GM19099 (cell line): Measurements from ENCODE around the gene RMND1.

Source experiments
- POLR2A ChIP-seq: IDR thresholded peaks from 3 replicates; pipeline ENCODE4 v1.6.1; 2011; ENCODE audit warnings: low read depth; ENCODE audit not compliant: insufficient read length; ENCODE audit errors: extremely low read depth

The RMND1 gene

GRCh38 chr6:151475653-151476523, 24.0 kb upstream of the RMND1 start:
- no peak for TF ChIP-seq POLR2A

DNA sequence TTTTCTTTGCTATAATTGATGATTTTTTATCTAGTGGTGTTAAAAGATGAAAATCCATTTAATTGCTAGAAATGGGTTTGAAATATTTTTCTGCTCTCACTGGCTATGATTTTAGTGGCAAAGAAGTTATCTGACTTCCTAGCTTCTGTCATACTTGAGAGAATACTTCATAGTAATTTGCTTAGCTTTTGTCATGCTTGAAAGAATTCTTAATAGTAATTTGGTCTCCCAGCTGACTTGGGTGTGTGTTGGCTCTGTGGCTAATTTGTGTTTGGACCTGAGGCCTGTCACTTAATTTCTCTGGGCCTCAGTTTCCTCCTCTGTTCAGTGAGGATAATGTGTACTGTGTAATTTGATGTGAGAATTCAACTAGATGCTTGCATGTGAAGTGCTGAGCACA, 12.8 kb upstream of the RMND1 start:
- TF ChIP-seq POLR2A = no peak

DNA sequence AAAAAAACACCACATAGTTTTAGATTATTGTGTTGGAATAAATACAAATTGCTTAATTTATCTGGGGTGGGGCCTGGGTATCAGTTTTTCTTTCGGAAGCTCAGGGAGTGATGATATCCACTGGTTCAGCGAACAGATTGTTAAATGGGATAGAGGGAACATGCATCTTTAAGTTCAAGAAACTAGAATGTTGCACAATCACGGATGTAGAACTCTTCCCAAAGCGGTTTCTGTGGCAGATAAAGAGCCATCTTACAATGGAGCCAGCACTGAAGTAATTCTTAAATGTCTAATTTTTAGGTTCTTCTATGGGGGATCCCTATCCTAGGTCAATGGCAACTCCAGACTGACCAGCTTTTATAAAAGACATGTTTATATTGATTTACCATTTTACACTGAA, 9.7 kb upstream of the RMND1 start:
- TF ChIP-seq POLR2A = no peak

DNA sequence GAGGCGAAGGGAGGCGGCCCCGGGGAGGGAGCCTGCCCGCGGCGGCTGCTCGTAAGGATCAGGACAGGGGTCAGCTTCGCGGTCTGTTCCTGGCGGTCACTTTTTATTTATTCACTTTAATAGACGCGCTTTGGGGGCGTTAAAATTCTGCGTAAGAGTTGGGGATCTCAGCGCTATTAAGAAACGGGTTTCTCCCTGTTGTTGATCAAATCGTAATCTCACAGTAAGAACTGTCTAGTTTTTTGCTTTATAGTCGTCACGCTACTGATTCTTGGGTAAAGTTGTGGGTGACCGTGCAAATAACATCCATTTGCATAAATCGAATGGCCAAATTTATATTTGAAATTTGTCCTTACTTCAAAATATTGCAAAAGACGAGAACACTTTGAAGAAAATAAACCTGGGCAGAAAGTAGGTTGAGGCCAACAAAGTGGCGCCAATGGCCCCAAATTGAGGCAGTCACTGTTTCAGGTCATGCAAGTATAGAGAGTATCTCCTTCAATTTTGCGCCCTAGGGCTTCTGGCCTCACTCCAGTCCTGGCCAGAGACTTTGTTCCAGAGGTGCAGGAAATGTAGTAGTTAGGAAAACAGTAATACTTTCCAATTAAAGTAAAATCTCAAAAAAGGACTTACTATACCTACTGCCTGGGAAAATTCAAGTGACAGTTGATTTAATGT, 963 bp upstream of the RMND1 start:
- no peak for TF ChIP-seq POLR2A

- no peak for TF ChIP-seq POLR2A
Observed at GRCh38 chr6:151451417-151451949, 443 bp downstream of the RMND1 start.

DNA sequence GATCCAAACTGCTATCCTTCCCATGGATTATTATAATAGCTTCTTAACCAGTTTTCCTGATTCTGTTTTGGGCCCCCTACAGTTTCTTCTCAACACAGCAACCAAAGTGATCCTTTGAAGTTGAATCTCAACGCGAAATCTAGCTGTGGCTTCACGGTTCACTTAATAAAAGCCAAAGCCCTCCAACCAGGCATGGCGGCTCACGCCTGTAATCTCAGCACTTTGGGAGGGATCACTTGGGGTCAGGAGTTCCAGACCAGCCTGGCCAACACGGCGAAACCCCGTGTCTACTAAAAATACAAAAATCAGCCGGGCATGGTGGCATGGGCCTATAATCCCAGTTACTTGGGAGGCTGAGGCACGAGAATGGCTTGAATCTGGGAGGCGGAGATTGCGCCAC, 3.3 kb downstream of the RMND1 start:
- no peak for TF ChIP-seq POLR2A

DNA sequence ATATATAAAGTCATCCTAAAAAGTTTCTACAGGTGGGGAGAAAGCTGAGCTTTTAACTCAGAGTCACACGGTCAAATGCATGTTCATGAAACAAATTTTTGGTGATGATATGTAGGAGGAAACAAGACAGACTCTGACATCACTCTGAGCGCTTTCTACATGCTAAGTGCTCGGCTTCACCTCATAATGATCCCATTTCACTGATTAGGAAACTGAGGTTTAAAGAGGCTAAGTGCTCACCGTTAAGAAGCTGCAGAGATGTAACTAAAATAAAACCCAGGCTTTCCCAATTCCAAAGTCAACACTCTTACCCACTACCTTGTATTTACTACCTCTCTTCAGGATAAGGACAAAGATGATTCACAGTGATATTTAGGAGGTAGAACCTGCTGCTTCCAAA, 4.7 kb downstream of the RMND1 start:
- TF ChIP-seq POLR2A = no peak

- TF ChIP-seq POLR2A = no peak
Observed at GRCh38 chr6:151445482-151445881, 6.4 kb downstream of the RMND1 start.

DNA sequence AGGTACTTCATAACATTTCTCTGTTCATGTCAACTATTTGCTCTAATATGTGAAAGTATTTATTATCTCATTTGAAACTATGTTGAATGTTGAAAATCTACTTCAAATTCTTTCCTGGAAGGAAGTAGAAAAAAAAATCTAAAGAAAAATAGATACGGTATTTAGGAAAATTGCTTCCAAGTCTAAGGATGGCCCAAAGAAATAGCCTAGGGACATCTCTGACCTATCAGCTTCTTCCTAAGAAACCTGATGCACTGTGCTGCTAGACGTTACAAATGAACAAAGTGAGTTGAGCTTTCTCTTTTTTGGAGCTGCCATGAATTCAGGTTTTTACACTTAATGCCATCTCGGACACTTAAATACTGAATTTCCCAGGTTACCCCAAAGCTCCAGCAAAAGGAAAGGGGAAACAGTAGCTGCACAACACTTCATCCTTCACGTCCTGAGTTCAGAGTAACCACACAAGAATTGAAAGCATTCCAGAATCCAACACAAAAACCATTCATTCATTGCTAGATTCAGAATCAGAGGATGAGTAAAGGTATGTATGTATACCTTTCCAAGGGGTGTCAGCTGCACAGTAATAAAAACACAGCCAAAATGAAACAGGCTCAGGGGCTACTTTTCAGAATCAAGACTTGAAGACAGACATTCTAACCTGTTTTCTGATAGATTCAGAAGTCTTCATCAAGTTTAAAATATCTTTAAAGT, 7.9 kb downstream of the RMND1 start:
- no peak for TF ChIP-seq POLR2A

DNA sequence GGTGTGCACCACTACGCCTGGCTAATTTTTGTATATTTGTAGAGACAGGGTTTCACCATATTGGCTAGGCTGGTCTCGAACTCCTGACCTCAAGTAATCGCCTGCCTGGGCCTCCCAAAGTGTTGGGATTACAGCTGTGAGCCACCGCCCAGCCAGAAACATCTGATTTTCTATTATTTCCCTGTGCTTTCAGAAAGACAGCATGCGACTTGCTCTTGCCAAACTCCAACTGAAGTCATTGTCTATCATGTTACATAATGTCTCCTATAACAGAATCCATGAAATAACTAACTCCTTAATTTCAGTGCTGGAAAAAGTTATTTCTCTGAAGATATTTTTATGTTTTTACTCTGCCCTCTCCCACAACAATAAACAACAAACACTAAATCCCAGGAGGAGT, 8.5 kb downstream of the RMND1 start:
- no peak for TF ChIP-seq POLR2A

DNA sequence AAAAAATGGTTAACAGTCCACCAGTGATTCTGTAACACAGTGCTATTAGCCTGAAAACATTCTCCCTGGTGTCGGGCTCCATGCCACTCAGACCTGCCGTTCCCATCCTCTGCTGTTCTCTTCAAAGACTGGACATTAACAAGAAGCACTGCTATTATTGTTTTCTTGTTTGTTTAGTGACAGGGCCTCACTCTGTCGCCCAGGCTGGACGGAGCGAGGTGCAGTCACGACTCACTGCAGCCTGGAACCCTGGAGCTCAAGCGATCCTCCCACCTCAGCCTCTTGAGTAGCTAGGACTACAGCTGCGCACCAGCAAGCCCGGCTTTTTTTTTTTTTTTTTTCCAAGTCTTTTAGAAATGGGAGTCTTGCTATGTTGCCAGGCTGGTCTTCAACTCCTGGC, 9.6 kb downstream of the RMND1 start:
- TF ChIP-seq POLR2A = no peak

DNA sequence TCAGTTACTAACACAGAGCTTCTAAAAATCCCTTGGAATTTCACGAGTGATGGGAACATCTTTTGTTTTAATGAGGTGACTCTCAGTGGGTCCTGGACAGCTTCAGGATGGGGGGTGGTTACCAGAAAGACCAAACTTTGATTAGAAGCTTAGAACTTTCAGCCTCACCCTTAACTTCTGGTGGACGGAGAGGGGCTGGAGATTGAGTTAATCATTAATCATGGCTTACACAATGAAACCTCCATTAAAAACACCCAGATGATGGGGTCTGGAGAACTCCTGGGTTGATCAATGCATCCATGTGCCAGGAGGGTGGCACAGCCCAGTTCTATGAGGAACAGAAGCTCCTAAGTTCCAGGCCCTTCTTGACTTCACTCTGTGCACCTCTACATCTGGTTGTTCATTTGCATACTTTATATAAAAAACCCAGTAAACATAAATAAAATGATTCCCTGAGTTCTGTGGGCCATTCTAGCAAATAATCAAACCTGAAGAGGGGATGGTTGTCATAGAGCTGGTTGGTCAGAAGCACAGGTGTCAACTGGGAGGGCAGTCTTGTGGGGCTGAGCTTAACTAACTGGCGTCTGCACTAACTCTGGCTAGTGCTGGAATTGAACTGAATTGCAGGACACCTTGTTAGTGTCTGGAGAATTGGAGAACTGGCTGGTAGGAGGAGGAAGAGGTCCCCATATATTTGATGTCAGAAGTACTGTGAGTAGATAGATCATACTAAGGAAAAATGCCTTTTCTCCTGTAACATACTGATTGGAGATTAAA, 10.3 kb downstream of the RMND1 start:
- TF ChIP-seq POLR2A = no peak

DNA sequence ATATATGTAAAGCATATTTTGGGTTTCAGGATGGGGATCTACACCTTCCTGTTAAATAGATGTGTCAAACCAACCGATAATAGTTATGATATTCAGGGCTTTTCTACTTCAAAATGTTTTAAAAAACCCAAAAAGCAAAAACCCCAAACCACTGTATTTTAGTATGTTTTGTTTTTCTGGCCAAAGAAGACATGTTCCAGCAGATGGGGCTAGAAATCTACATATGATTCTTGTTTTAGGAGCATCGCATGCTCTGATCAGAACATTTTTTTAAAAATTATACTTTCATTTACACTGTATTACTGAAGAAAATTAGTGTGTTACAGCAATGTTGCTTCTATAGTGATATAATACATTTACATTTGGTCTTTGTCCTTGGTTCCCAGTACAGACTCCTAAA, 11.0 kb downstream of the RMND1 start:
- no peak for TF ChIP-seq POLR2A

DNA sequence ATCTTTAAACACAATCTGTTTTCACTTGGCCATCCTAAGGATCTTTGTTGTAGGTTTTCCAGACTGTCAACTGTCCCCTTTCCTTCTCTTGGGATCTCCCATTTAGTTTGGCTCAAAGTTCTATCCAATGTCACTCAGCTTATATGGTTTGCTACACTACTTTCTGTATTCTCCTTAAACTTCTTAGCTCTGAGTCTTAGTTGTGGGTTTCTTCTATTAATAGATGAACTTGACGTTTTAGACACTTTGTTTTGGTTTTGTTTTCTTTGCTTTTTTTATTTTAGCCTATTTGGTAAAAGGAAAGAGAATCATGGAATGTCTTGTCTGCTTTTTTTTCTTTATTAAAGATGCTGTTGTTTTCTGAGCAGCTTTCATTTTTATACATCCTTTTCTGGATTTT, 11.4 kb downstream of the RMND1 start:
- TF ChIP-seq POLR2A = no peak

- TF ChIP-seq POLR2A = no peak
Observed at GRCh38 chr6:151437401-151437800, 14.5 kb downstream of the RMND1 start.
